Loucy (cell line): ENCODE measurements around the gene TUSC1.

Experiments used
- EZH2phosphoT487 ChIP-seq: fragments of 200-600 bp; IDR thresholded peaks from 2 replicates; pipeline ENCODE4 v1.6.1; 2018; ENCODE audit warnings: antibody characterized with exemption, mild to moderate bottlenecking, moderate library complexity, borderline replicate concordance
- TF ChIP-seq, protein P1 (sequence below): fragments of 200-600 bp; sonication (generic); conservative IDR thresholded peaks from 2 replicates; pipeline ENCODE4 v1.5.1; 2014; ENCODE audit warnings: mild to moderate bottlenecking, antibody characterized with exemption, low read length

DNA sequence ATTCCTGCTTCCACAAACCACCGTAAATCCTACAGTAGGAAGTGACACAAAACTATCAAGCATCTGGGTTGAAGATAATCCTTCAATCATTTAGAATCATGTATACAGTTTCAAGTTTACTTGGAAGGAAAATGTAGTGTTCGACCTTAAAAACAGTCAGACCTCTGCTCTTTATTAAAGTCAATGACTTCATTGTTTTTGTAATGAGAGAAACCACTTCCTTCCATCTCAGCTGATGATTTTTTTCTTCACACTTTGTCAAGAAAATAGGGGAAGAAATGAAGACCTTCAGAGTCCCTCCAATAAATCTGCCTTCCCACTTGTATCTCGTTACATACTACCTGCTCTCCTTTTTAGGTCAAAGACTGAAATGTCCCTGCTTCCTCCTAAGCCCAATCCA, 30.1 kb downstream of the TUSC1 start:
- TF ChIP-seq EZH2phosphoT487: no peak
- TF ChIP-seq, protein P1, sequence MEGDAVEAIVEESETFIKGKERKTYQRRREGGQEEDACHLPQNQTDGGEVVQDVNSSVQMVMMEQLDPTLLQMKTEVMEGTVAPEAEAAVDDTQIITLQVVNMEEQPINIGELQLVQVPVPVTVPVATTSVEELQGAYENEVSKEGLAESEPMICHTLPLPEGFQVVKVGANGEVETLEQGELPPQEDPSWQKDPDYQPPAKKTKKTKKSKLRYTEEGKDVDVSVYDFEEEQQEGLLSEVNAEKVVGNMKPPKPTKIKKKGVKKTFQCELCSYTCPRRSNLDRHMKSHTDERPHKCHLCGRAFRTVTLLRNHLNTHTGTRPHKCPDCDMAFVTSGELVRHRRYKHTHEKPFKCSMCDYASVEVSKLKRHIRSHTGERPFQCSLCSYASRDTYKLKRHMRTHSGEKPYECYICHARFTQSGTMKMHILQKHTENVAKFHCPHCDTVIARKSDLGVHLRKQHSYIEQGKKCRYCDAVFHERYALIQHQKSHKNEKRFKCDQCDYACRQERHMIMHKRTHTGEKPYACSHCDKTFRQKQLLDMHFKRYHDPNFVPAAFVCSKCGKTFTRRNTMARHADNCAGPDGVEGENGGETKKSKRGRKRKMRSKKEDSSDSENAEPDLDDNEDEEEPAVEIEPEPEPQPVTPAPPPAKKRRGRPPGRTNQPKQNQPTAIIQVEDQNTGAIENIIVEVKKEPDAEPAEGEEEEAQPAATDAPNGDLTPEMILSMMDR: no peak
